Right lobe of liver (tissue), 6 donors: ENCODE data around the gene VSX1. TPM values are rescaled to one million over a fixed set of nuclear protein-coding genes. Genes with fewer than 3 reads are reported as not detected.
A peak's percentile ranks its signal among the peaks of the same experiment; 100 is the strongest.

Experiments used
- ATAC-seq, 4 donors: fragments of 200-7000 bp; cut with Tn5 transposase; one replicate each; pipeline ENCODE4 v1.9.1; 2020; ENCODE audit warnings: mild to moderate bottlenecking in 4 of 4, moderate library complexity in 4 of 4
- DNase-seq, 3 donors: peaks; one replicate each; pipeline ENCODE4 v3.0.0-alpha.2; 2020
- H3K27ac ChIP-seq, 3 donors: fragments of 200-600 bp; one replicate each; pipeline ENCODE4 v1.8.0; 2022
- H3K27me3 ChIP-seq, 2 donors: fragments of 200-600 bp; one replicate each; pipeline ENCODE4 v1.8.0; 2022
- H3K36me3 ChIP-seq, 4 donors: fragments of 200-600 bp; sonication (generic) in 1 of 4; one replicate each; pipeline versions ENCODE4 v1.5.1 to v1.8.0; 2017 to 2022; ENCODE audit warnings: control low read depth in 1 of 4
- H3K4me1 ChIP-seq, 4 donors: fragments of 200-600 bp; sonication (generic) in 1 of 4; one replicate each; pipeline versions ENCODE4 v1.5.1 to v1.8.0; 2017 to 2022; ENCODE audit warnings: control low read depth in 1 of 4
- H3K4me3 ChIP-seq, 3 donors: fragments of 200-600 bp; one replicate each; pipeline ENCODE4 v1.8.0; 2022
- H3K9me3 ChIP-seq, 4 donors: fragments of 200-600 bp; sonication (generic) in 1 of 4; one replicate each; pipeline versions ENCODE4 v1.5.1 to v1.8.0; 2017 to 2022; ENCODE audit warnings: control low read depth in 1 of 4
- CTCF ChIP-seq, 4 donors: fragments of 200-600 bp in 3 of 4; fragments of 450-650 bp in 1 of 4; IDR thresholded peaks; one replicate each; pipeline versions ENCODE4 v1.5.1 to v1.8.0; 2016 to 2022; ENCODE audit warnings: antibody characterized with exemption in 4 of 4, mild to moderate bottlenecking in 2 of 4
- POLR2A ChIP-seq: fragments of 450-650 bp; IDR thresholded peaks from one replicate; pipeline ENCODE4 v1.6.1; 2017; ENCODE audit warnings: antibody characterized with exemption, mild to moderate bottlenecking
- WGBS: methylation state at CpG from one replicate; pipeline ENCODE4 v1.1.6; 2018; ENCODE audit warnings: low coverage, low lambda C conversion rate; ENCODE audit not compliant: insufficient coverage; ENCODE audit errors: missing lambda C conversion rate; 5-methylcytosine and 5-hydroxymethylcytosine counted together
- intact Hi-C, 2 donors: fragments of 100-400 bp; cut with DNase I; formaldehyde crosslinking; loops; one replicate each; pipeline versions ENCODE4 v1.11.2 to v1.14.1; 2022
- total RNA-seq, 6 experiments: library from RNA; depleted of rRNA in 2 of 6; stranded (reverse); fragments of >200 nt in 2 of 6; fragmentation: NEBNext Ultra II Directional in 3 of 6; extraction: Animal tissue kit (Norgen Biotek cat#: 25700) in 3 of 6; gene quantifications; one replicate each; pipeline versions ENCODE4 v1.1.0 to v1.2.4, GENCODE V29; 2016 to 2023
- donor health status: DM: no; HTN: yes; CAD: no.
- donor health status: DM: no; HTN: no; CAD: no.
- donor health status: DM: no; HTN: no; CAD: no.
- donor health status: DM: no; HTN: yes; CAD: no.
- donor health status: DM: no; HTN: yes; CAD: no.

VSX1 gene
- total RNA-seq, 6 experiments from 2014 or later = 0.25 to 0.73 TPM; not detected in 4

- Histone ChIP-seq H3K27ac (no peak overlapping the region), H3K4me3 (no peak overlapping the region), H3K36me3 (no peaks in the 10 kb centered on the region), H3K4me1 (peaks cover 0 to 52% (median 21%) of the 10 kb centered on the region in 4 donors), H3K9me3 (no peaks in the 10 kb centered on the region), H3K27me3 (no peaks in the 10 kb centered on the region)
- ATAC-seq (no peak), DNase-seq (peak in 1 of 3 donors; percentile 42)
- intact Hi-C loops = no loop called here
- TF ChIP-seq CTCF (IDR thresholded peaks at IDR 0.05) = no peak
- no peak for TF ChIP-seq POLR2A
- WGBS = 80% methylated on average over 1 of the region's 6 CpGs
Observed at GRCh38 chr20:25038591-25039015, 43.3 kb downstream of the VSX1 start.

GRCh38 chr20:25038103-25038410, 43.9 kb downstream of the VSX1 start:
- H3K27me3 ChIP-seq = no peaks in the 10 kb centered on the region
- DNase-seq = peak in 1 of 3 donors; percentile 10
- H3K4me1 ChIP-seq = peaks cover 0 to 48% (median 21%) of the 10 kb centered on the region in 4 donors
- no peaks in the 10 kb centered on the region for H3K36me3 ChIP-seq
- H3K27ac ChIP-seq = no peak overlapping the region
- intact Hi-C loops = no loop called here
- no peak overlapping the region for H3K4me3 ChIP-seq
- 33% methylated on average over 1 of the region's 3 CpGs for WGBS
- TF ChIP-seq POLR2A (no peak), CTCF (IDR thresholded peaks at IDR 0.05) (no peak)
- no peaks in the 10 kb centered on the region for H3K9me3 ChIP-seq
- no peak for ATAC-seq

- no peak for ATAC-seq
- Histone ChIP-seq H3K36me3 (no peaks in the 10 kb centered on the region), H3K27ac (no peak overlapping the region), H3K27me3 (no peaks in the 10 kb centered on the region), H3K9me3 (no peaks in the 10 kb centered on the region), H3K4me1 (peaks cover 0 to 42% (median 19%) of the 10 kb centered on the region in 4 donors), H3K4me3 (no peak overlapping the region)
- DNase-seq = peak in 1 of 3 donors; percentile 13
- intact Hi-C loops = no loop called here
- 86% methylated on average over 12 of the region's 15 CpGs for WGBS
- TF ChIP-seq CTCF (IDR thresholded peaks at IDR 0.05) (no peak), POLR2A (no peak)
Observed at GRCh38 chr20:25037288-25038102, 44.4 kb downstream of the VSX1 start.

GRCh38 chr20:25036331-25036936, 45.5 kb downstream of the VSX1 start:
- DNase-seq (no peak), ATAC-seq (no peak)
- Histone ChIP-seq H3K27me3 (no peaks in the 10 kb centered on the region), H3K4me1 (peaks cover 0 to 38% (median 19%) of the 10 kb centered on the region in 4 donors), H3K4me3 (no peak overlapping the region), H3K27ac (no peak overlapping the region), H3K9me3 (no peaks in the 10 kb centered on the region), H3K36me3 (no peaks in the 10 kb centered on the region)
- TF ChIP-seq POLR2A (no peak), CTCF (IDR thresholded peaks at IDR 0.05) (no peak)
- WGBS = 40% methylated on average over 6 of the region's 7 CpGs
- intact Hi-C loops = no loop called here
